ENCODE data around the gene ADISSP.

The ADISSP gene

GRCh38 chr20:3707508-3707899, 60.0 kb downstream of the ADISSP start:
- no peak for TF ChIP-seq POLR2AphosphoS5 (IDR thresholded peaks at IDR 0.05; ENCODE audit: low read depth, low read length)
- TF ChIP-seq SIN3A (IDR thresholded peaks at IDR 0.05; ENCODE audit: borderline replicate concordance, insufficient read depth, low read length): no peak
- TF ChIP-seq REST (IDR thresholded peaks at IDR 0.05; ENCODE audit: insufficient read depth in 1 of 2, low read depth in 2 of 2, low read length in 2 of 2): no peak
- TF ChIP-seq FOXP2 (optimal IDR thresholded peaks at IDR 0.05; ENCODE audit: borderline replicate concordance, extremely low read depth, extremely low read length, insufficient read depth): no peak
- no peak for TF ChIP-seq TAF1 (IDR thresholded peaks at IDR 0.05; ENCODE audit: borderline replicate concordance, insufficient read depth, low read length)

GRCh38 chr20:3706774-3707507, 60.6 kb downstream of the ADISSP start:
- TF ChIP-seq POLR2AphosphoS5 (IDR thresholded peaks at IDR 0.05; ENCODE audit: low read depth, low read length): no peak
- no peak for TF ChIP-seq REST (IDR thresholded peaks at IDR 0.05; ENCODE audit: insufficient read depth in 1 of 2, low read depth in 2 of 2, low read length in 2 of 2)
- TF ChIP-seq FOXP2 (optimal IDR thresholded peaks at IDR 0.05; ENCODE audit: borderline replicate concordance, extremely low read depth, extremely low read length, insufficient read depth): no peak
- no peak for TF ChIP-seq SIN3A (IDR thresholded peaks at IDR 0.05; ENCODE audit: borderline replicate concordance, insufficient read depth, low read length)
- no peak for TF ChIP-seq TAF1 (IDR thresholded peaks at IDR 0.05; ENCODE audit: borderline replicate concordance, insufficient read depth, low read length)

GRCh38 chr20:3705970-3706739, 61.4 kb downstream of the ADISSP start:
- TF ChIP-seq SIN3A (IDR thresholded peaks at IDR 0.05; ENCODE audit: borderline replicate concordance, insufficient read depth, low read length) (no peak), FOXP2 (optimal IDR thresholded peaks at IDR 0.05; ENCODE audit: borderline replicate concordance, extremely low read depth, extremely low read length, insufficient read depth) (no peak), TAF1 (IDR thresholded peaks at IDR 0.05; ENCODE audit: borderline replicate concordance, insufficient read depth, low read length) (no peak), REST (IDR thresholded peaks at IDR 0.05; ENCODE audit: insufficient read depth in 1 of 2, low read depth in 2 of 2, low read length in 2 of 2) (no peak), POLR2AphosphoS5 (IDR thresholded peaks at IDR 0.05; ENCODE audit: low read depth, low read length) (no peak)

GRCh38 chr20:3705491-3705969, 62.0 kb downstream of the ADISSP start:
- TF ChIP-seq REST (IDR thresholded peaks at IDR 0.05; ENCODE audit: insufficient read depth in 1 of 2, low read depth in 2 of 2, low read length in 2 of 2) (no peak), TAF1 (IDR thresholded peaks at IDR 0.05; ENCODE audit: borderline replicate concordance, insufficient read depth, low read length) (no peak), FOXP2 (optimal IDR thresholded peaks at IDR 0.05; ENCODE audit: borderline replicate concordance, extremely low read depth, extremely low read length, insufficient read depth) (no peak), POLR2AphosphoS5 (IDR thresholded peaks at IDR 0.05; ENCODE audit: low read depth, low read length) (no peak), SIN3A (IDR thresholded peaks at IDR 0.05; ENCODE audit: borderline replicate concordance, insufficient read depth, low read length) (no peak)
